Activated CD4-positive, alpha-beta T cell treated with anti-CD3 and anti-CD28 coated beads for 4 hours (primary cell): ENCODE data around the gene TDP2.
"Not testable (repeated sequence)": the region's sequence is repeated elsewhere in the genome, so short reads cannot be mapped to it uniquely, and the experiment has no call there.

Source experiments
- DNase-seq, 2 donors: peaks; one replicate each; pipeline ENCODE4 v3.0.0-alpha.2; 2020

Gene TDP2

DNA sequence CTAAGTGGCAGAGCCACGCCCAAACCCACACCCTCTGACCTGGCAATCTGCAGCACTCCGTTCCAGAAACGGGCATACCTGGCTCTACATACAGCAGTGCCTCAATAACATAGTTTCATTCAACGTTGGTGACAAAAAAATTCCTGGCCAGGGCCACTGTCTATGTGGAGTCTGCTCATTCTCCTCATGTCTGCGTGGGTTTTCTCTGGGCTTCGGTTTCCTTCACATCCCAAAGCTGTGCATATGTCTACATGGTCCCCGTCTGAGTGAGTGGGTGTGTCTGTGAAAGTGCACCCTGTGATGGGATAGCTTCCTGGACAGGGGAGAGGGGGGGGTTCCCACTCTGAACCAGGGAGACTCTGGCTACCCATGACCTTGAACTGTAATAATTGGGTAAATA lies 22.8 kb downstream of the TDP2 start:
- no peak for DNase-seq

DNA sequence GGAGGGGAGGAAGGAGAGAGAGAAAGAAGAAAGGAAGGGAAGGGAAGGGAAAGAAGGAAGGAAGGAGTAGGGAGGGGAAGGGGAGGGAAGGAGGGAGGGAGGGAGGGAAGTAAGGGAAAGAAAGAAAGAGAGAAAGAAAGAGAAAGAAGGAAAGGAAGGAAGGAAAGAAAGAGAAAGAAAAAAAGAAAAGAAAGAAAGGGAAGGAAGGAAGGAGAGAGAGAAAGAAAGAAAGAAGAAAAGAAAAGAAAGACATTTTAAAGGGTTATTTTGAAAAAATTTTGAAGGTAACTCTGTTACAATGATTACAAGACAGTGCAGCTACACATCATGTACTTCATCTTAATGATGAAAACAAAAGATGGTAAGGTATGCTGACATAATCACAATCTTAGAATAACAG lies 24.6 kb downstream of the TDP2 start:
- DNase-seq, result no peak

DNA sequence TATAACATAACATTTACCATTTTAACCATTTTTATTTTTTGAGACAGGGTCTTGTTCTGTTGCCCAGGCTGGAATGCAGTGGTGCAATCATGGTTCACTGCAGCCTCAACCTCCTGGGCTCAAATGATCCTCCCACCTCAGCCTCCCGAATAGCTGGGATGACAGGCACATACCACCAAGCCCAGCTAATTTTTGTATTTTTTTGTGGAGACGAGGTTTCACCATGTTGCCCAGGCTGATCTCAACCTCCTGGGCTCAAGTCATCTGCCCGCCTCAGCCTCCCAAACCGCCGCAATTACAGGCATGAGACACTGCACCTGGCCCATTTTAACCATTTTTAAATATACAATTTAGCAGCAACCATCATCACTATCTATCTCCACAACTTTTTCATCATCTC lies 26.1 kb downstream of the TDP2 start:
- not testable (repeated sequence) for DNase-seq

DNA sequence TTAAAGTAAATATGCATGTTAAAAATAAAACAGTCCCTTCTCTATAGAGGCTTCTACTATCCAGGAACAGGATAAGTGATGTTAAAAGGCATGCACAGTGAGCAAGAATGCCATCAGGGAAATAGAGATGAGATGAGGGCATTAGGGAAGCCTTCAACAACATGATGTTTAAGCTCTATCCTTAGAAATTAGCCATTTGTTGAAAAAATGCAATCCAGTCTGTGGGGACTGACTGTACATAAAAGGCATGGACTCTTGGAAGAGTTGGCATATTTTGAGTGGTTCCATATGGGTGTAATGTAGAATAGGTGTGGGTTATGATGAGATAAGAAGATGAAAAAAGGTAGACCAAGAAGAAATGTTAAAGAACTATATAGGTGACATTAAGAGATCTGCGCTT lies 26.5 kb downstream of the TDP2 start:
- DNase-seq, result no peak

DNA sequence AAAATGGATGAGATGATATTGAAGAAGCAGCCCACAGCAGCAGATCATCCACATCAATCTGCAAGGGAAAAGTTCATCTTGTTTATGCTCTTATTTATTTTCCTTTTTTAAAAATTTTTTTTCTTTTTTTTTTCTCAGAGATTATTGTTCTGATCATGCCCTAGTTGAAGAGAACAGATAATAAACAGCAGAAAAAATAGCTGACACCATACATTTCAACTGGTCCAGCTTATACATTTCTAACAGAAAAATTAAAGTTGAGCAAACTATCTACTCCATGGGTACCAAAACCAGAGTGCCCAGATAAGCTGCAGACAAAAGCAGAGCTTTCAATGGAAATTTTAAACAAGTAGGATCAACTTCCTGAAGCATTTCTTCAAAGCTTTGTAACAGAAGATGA lies 30.0 kb downstream of the TDP2 start:
- DNase-seq, result no peak

DNA sequence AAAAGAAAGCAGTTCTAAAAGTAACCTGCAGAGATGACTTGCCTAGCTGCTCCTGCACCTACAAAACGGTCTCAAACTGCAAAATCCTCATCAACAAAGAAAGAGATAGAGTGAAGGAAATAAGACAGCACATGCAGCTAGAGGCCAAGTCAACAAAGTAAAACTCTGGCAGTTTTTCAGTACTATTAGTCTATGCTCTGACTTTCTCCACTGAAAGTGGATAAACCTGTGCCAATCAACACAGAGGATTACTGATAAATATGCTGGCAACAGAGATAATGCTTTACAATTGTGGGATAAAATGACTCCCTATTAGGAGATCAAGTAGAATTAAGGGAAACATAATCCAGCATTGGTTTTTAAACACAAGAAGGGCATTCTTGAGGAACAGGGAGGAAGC lies 34.1 kb downstream of the TDP2 start:
- no peak for DNase-seq

DNA sequence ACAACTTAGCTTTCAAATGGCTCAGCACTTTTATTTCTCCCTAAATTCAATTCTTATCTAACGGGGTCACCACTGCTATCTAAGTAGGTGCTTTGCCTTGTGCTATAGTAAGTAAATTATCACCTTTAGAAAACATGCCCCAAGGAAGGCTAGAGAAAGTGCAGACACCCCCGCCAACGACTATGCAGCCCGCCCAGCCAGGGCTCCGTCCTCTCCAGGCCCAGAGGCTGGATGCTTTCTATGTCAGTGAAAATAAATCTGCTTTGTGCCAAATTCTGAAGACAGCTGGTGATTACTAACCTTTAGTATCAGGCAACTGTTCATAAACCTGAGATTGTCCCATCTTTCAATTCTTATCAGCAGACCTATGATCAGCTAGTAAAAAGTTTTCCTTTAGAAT lies 35.0 kb downstream of the TDP2 start:
- no peak for DNase-seq

DNA sequence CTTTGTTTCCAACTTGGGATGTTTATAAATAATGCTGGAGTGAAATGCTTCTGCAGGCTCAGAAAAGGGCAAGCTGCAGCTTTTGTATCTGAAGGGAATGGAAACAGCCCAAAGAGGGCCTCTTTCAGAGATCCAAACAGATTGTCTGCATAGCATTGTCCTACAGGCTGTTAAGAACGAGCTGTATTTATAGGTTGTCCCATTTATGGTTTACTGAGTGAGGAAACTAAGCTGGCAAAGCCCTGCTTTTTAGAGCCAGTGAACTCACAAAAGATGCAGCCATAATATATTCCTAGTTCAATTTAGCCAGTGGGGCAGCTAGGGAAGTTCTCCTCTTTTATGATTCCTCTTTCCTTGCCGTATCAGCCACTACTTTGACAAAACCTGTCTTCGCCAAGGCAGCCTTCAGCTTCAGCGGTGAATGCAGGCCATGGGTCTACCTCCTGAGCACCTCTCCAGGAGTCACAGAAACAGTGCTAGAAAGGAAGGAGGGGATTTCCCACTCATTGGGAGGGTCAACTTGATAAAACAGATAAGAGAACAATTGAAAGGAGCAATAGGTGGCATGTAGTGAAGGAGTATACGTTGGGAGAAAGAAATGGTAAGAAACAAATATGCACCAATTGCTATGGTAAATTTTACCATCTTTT lies 35.7 kb downstream of the TDP2 start:
- no peak for DNase-seq

DNA sequence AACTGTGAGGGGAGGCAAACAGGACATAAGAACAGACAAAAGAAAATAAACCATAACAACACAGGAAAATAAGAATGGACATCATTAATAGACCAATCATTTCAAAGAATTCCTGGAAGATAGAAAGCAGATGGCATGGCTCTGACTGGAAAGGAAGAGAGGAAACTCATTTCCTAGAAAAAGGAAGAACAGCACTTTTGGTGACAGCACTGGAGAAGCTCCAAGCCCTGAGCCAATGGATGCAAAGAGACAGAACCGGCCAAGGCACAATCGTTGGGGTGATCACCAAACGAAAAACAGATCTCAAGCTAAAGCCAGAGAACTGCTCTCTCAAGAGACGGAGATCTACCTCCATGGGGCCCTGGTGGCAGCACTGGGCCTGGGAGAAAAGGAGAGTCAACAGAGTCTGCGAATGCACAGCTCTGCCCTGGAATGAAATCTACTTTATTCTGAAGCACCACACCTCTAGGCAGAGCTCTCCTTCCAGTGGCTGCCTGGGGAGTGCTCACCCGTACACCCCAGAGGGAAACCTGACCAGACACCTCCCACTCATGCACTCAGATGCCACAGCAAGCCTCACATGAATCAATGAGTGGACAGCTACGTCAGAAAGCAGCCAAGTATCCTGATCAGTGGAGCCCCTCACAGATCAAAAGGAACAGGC lies 44.9 kb downstream of the TDP2 start:
- no peak for DNase-seq

DNA sequence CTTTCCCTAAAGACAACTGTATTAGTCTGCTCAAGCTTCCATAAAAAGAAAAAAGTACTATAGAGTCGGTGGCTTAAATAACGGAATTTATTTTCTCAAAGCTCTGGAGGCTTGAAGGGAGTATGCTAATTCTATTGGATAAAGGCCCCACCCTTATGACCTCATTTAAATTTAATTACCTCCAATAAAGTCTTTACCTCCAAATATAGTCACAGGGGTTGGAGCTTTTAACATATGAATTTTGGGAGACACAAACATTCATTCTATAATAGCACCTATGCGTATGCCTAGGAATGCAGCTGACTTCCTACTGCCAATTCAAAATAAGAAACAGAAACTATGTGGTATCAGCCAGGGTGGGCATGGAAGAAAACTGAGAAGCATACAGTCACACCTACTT lies 46.1 kb downstream of the TDP2 start:
- DNase-seq, result no peak

DNA sequence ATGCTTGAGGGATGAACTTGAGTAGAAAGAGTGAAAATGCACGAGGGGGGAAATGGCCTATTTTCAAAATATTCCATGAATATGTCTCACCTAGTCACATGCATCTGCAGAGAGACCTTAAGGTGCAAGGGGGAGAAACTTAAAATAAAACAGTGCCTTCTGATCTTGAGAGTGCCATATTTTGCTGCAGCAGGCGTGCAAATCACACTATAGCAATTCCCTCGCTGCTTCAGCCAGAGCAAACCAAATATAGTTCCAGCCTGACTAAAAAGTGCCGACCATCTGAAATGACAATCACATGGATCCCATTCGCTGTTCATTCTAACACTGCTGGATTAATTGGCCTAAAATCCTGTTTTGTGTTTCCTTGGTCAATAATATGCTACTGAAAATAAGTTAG lies 47.0 kb downstream of the TDP2 start:
- no peak for DNase-seq

DNA sequence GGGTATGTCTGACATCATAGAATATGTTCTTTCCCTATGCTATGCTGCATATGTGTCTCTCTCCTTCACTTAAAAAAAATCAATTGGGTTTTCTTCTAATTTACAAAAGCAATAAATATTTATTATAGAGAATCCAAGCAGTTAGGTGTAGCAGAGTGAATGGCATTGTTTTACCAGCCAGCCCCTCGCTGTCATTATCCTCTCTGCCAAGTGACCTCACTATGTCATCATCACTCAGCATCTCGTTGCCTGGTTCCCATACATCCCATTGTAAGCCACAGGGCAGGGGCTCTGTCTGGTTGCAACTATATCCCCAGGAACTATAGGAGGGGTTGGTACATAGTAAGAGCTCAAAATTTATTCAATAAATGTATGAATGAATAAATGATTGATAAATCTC lies 52.1 kb downstream of the TDP2 start:
- no peak for DNase-seq

DNA sequence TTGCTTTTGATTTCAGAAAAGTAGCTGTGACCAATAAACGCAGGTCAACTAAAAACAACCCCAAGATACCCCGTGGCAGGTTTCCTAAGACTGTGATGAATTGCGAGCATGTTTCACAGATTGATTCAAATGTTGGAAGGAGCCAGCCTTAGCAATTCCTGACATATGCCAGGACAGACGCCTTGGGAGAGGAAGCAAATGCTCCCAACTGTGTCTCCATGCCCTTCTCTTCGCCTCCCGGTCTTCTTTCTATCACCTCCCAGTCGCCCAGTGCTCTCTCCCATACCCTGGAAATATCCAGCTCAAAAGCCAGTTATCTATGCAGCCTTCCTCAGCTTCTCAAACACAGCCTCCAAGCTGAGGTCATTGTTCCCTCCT lies 52.7 kb downstream of the TDP2 start:
- no peak for DNase-seq

DNA sequence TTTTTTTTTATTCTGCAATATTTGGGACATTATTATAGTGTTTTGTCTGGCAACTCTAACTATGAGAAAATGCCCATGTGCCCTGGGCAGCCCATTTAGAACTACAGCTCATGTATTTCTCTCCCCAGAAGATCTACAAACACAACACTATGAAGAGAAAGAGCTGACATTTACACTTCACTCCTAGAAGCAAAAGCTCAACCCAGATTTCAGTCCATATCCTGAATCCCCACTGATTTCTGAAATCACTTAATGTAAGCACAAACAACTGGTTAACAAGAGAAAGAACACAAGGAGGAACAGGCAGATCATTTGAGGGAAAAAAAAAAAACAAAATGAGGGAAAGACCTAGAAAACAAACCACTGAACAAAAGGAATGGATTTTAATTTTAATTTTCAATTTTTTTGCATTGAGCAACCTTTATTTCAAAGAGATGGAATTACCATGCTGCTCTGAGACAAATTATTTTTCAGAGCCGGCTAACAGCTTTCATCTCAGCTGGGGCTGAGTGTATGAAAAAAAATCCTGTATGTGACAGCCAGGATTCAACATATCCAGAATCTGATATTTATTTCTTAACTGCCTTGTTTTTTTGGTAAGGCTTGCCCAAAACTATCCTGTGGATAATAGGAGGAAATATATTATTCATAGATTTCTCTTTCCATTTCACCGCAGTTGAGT lies 53.2 kb downstream of the TDP2 start:
- no peak for DNase-seq

DNA sequence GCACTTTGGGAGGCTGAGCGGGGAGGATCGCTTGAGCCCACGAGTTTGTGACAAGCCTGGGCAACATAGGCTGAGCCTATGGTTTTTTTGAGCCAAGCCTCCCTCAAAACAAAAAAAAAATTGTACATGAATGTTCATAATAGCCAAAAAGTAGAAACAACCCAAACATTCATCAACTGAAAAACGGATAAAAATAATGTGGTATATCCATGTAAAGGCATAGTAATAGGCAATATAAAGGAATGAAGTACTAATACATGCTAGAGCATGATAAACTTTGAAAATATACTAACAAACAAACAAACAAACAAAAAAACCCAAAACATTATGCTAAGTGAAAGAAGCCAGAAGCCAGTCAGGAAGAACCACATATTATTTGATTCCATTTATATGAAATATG lies 56.0 kb downstream of the TDP2 start:
- no peak for DNase-seq

DNA sequence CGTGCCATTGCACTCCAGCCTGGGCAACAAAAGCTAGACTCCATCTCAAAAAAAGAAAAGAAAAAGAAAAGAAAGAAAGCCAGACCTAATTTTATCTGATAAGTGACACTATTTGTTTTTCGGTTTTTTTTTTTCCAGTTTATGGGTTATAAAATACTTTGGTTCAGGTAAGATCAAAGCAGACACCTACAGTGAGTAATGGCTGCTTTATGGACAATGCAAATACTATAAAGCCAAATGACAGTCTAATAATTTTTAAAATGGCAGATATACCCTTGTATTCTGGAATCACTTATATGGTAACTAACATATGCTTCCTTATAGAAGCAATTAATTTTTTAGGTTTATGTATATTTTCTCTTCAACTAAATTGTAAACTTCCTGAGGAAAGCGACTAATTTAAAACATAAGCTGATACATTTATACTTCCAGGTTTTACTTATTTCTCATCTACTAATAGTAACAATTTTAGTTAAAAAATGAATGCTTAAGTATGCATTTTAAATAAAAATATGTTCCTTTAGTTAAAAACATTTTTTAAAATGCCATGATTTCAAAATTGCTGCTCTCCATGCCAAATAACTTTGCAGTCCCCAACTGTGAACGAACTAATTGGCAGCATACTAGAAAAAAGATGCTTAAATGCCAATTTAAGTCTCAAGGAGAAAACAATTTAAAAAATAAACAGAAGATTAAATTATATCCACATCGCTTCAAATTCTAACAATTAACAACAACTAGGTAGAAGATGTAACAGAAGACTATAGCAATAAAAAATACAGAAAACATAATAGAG lies 59.2 kb downstream of the TDP2 start:
- DNase-seq, result no peak

DNA sequence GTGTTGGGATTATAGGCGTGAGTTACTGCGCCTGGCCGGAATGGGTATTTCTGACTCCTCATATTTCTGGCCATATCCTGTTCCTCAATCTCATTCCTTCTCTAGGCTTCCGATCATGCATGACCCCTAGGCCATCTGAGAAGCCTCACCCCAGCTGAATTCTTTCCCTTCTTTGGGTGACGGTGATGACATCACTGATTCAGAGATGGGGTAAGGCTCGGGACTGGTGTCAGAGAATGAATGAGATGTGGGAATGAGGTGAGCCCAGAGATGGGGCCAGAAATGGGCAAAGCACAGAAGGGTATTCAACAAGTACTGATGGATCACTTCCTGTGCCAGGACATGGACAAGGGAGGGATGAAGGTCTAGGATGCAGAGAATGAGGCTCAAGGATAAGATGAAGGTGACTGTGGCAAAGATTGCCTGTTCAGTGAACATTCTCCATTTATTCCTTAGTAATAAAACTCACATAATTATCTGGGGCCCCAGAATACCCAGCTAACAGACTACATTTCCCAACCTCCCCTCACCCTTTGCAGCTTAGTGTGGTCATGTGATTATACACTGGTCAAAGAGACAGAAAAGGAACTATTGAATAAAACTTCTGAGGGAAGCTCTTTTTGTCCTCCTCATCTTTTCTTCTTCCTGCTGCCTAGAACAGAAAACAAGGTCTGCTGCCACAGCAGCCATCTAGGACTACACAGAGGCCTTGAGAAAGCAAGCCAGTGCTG lies 60.3 kb downstream of the TDP2 start:
- no peak for DNase-seq

DNA sequence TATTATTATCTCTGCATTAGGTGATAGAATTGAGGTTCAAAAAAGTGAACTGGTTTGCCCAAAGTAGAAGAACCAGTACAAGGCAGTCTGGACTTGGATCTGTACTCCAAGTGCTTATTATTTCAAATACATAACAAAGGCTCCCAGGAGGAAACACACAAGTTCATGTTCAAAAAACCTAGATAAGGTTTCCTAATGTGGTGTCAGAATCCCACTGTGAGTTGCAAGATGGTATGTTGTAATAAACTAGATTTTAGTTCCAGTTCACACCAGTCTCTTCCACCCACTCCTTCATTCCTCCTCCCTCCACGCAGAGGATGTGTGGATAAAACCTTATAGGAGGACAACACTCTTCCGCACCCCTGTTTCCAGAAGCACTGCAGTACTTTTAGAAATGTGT lies 63.5 kb downstream of the TDP2 start:
- DNase-seq, result no peak

DNA sequence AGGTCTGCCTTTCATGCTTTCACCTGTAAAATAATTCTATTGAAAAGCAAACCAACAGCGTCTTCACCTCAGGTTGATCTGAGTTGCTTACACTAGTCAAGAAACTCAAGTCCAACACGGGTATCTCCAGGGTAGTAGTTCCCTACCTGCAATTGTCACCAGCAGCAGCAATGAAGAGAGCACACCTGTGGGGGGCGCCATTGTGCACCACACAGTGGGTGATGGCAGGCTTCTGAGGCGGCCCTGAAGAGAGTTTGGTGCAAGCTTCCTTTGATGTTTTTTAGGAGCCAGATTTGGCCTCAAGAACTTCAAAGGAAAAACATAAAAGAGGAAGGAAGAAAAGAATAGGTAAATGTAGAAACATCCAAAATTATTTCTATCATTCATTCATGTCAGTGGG lies 65.8 kb downstream of the TDP2 start:
- DNase-seq, result no peak
